Adrenal gland (tissue), 12 donors: ENCODE results near the gene MYOCD. TPM values are rescaled to one million over a fixed set of nuclear protein-coding genes. Genes with fewer than 3 reads are reported as not detected.

Experiments
- DNase-seq, 7 donors: peaks; one replicate each; pipeline ENCODE4 v3.0.0-alpha.2; 2019 to 2020
- H3K27ac ChIP-seq, 5 donors: fragments of 200-600 bp; sonication (generic) in 4 of 5; 1 replicate in 3 of 5; 2 replicates in 2 of 5; pipeline versions ENCODE4 v1.5.1 to v1.8.0; 2016 to 2020; ENCODE audit warnings: mild to moderate bottlenecking in 1 of 5
- H3K27me3 ChIP-seq: fragments of 200-600 bp; 2 replicates; pipeline ENCODE4 v1.8.0; 2021
- H3K36me3 ChIP-seq, 2 donors: fragments of 200-600 bp; replicated peaks in 1 of 2; 1 replicate in 1 of 2; 2 replicates in 1 of 2; pipeline versions ENCODE4 v1.5.1 to v1.8.0; 2018 to 2022
- H3K4me1 ChIP-seq, 2 donors: fragments of 200-600 bp; replicated peaks in 1 of 2; 1 replicate in 1 of 2; 2 replicates in 1 of 2; pipeline versions ENCODE4 v1.5.1 to v1.8.0; 2018 to 2021
- H3K4me3 ChIP-seq, 4 donors: fragments of 200-600 bp; sonication (generic) in 3 of 4; one replicate each; pipeline ENCODE4 v1.5.1; 2016 to 2018
- H3K9me3 ChIP-seq, 3 donors: fragments of 200-600 bp; sonication (generic) in 1 of 3; replicated peaks in 1 of 3; 1 replicate in 2 of 3; 2 replicates in 1 of 3; pipeline versions ENCODE4 v1.5.1 to v1.8.0; 2016 to 2021
- POLR2A ChIP-seq, 2 donors: fragments of 450-650 bp; IDR thresholded peaks; one replicate each; pipeline ENCODE4 v1.6.1; 2017; ENCODE audit warnings: antibody characterized with exemption in 2 of 2, mild to moderate bottlenecking in 2 of 2, moderate library complexity in 1 of 2
- WGBS, 4 donors: extraction: QIAGEN DNeasy Blood & Tissue Kit in 2 of 4; methylation state at CpG; one replicate each; pipeline versions ENCODE4 v1.1.5 to v1.1.7; 2013 to 2017; 5-methylcytosine and 5-hydroxymethylcytosine counted together
- intact Hi-C, 2 donors: fragments of 100-400 bp; cut with DNase I; formaldehyde crosslinking; loops; one replicate each; pipeline versions ENCODE4 v1.14.1 to v1.15.0; 2022 to 2023
- polyA plus RNA-seq, 3 donors: library from polyadenylated mRNA; stranded (reverse); fragments of 200-250 nt in 2 of 3; fragments of 350-450 nt in 1 of 3; fragmentation: Illumina TruSeq in 1 of 3; extraction: RNeasy Lipid Tissue Mini Kit (QIAGEN cat#74804) in 1 of 3; gene quantifications; one replicate each; pipeline ENCODE4 v1.2.3, GENCODE V29; 2013 to 2014
- total RNA-seq, 9 donors: library from RNA; depleted of rRNA in 4 of 9; stranded (reverse); fragments of >200 nt in 4 of 9; fragments of 120-200 nt in 1 of 9; fragmentation: NEBNext Ultra II Directional in 1 of 9; extraction: Animal tissue kit (Norgen Biotek cat#: 25700) in 1 of 9; gene quantifications; one replicate each; pipeline versions ENCODE4 v1.1.0 to v1.2.4, GENCODE V29; 2013 to 2023
- TF ChIP-seq, protein P1 (sequence below), 6 experiments: fragments of 450-650 bp in 4 of 6; fragments of 200-600 bp in 2 of 6; sonication (generic) in 1 of 6; IDR thresholded peaks; 1 replicate in 5 of 6; 2 replicates in 1 of 6; pipeline versions ENCODE4 v1.5.1 to v1.8.0; 2016 to 2021; ENCODE audit warnings: antibody characterized with exemption in 6 of 6, mild to moderate bottlenecking in 2 of 6, moderate library complexity in 1 of 6
- donor health status: healthy with polysubstance abuse.
- donor health status: Bipolar disorder and iron deficiency.
- donor health status: DM: yes; HTN: yes; CAD: no.
- donor health status: DM: no; HTN: no; CAD: no.
- donor health status: DM: no; HTN: no; CAD: no.
- donor health status: DM: yes; HTN: yes; CAD: no.

Gene MYOCD
- total and polyA plus RNA-seq, 12 donors: 0.18 to 4.3 (median 0.97) TPM

DNA sequence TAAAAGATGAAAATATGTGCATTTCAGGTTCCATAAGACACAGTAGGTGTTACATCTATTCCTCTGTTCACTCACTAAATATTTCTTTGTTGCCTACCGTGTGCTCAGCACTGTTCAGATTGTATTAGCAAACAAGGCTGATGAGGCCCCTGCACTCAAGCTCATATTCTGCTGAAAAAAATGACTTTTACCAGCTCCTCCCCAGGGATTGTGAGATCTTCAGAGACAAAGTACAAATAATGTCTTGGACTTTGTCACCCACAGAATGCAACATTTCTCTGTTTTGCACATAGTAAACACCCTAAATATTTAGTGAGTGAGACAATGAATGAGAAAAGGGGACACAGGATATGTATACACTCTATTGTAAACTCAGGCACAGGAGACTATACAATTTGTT, 21.9 kb upstream of the MYOCD start:
- H3K27ac ChIP-seq: no peak overlapping the region
- H3K4me3 ChIP-seq: no peak overlapping the region
- H3K4me1 ChIP-seq: no peaks in the 10 kb centered on the region
- H3K27me3 ChIP-seq: no peaks in the 10 kb centered on the region
- no peaks in the 10 kb centered on the region for H3K9me3 ChIP-seq
- H3K36me3 ChIP-seq: no peaks in the 10 kb centered on the region
- no peak for TF ChIP-seq POLR2A (IDR thresholded peaks at IDR 0.05)
- TF ChIP-seq, protein P1, sequence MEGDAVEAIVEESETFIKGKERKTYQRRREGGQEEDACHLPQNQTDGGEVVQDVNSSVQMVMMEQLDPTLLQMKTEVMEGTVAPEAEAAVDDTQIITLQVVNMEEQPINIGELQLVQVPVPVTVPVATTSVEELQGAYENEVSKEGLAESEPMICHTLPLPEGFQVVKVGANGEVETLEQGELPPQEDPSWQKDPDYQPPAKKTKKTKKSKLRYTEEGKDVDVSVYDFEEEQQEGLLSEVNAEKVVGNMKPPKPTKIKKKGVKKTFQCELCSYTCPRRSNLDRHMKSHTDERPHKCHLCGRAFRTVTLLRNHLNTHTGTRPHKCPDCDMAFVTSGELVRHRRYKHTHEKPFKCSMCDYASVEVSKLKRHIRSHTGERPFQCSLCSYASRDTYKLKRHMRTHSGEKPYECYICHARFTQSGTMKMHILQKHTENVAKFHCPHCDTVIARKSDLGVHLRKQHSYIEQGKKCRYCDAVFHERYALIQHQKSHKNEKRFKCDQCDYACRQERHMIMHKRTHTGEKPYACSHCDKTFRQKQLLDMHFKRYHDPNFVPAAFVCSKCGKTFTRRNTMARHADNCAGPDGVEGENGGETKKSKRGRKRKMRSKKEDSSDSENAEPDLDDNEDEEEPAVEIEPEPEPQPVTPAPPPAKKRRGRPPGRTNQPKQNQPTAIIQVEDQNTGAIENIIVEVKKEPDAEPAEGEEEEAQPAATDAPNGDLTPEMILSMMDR (IDR thresholded peaks at IDR 0.05): no peak
- 56 to 73% (median 70%) methylated on average over 1 of the region's 1 CpG for WGBS, 4 donors
- DNase-seq: no peak
- intact Hi-C loops: no loop called here

DNA sequence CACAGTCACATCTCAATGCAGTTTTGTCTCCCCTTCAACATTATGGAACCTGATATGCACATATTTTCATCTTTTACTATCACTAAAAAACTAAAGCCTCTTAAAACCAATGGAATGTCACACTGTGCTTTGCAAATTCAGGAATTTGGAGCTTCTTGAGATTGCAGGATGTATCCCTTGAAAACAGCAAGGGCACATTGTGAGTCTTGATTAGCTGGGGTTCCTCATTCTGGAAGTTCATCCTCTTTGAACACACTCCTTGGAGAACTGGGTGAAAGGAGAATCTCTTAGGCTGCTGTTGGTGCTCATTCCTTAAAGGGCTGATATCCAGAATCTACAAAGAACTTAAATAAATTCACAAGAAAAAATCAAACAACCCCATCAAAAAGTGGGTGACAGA, 21.1 kb upstream of the MYOCD start:
- H3K9me3 ChIP-seq: no peaks in the 10 kb centered on the region
- no peaks in the 10 kb centered on the region for H3K4me1 ChIP-seq
- TF ChIP-seq POLR2A (IDR thresholded peaks at IDR 0.05): no peak
- TF ChIP-seq, protein P1 (IDR thresholded peaks at IDR 0.05): no peak
- H3K36me3 ChIP-seq: no peaks in the 10 kb centered on the region
- no peak overlapping the region for H3K4me3 ChIP-seq
- no peaks in the 10 kb centered on the region for H3K27me3 ChIP-seq
- intact Hi-C loops: no loop called here
- no peak overlapping the region for H3K27ac ChIP-seq
- DNase-seq: no peak

DNA sequence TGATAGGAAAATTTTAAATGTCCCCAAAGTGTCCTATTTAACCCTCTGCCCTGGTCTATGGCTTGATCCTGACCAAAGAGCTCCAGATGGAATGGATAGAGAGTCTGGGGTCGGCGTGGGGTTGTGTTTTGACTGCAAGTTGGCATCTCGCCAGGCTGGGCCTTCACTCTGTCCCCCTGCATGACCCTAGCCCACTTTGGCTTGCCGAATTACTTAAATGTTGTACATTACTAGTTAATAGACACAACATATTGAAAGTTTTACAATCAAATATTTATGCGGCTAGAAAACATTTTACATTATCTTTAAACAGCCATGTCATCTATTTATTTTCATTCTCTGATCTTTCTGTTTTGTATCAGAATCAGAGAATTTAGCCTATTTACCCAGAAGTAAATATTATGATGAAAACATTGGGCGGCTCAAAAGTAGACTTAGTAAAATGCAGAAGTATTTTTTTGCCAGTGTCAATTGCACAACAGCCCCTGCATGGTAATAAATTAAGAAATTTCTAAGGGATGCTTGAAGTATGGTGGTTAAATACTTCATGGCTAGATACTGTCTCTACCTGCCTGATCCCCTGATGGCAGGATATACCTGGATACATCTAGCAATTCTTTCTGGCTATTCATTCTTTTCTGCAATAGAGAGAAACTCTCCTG, 18.8 kb upstream of the MYOCD start:
- 55 to 62% (median 60%) methylated on average over 6 of the region's 6 CpGs for WGBS, 4 donors
- H3K27me3 ChIP-seq: no peaks in the 10 kb centered on the region
- no peak overlapping the region for H3K27ac ChIP-seq
- H3K9me3 ChIP-seq: no peaks in the 10 kb centered on the region
- H3K4me1 ChIP-seq: no peaks in the 10 kb centered on the region
- no peak for TF ChIP-seq POLR2A (IDR thresholded peaks at IDR 0.05)
- TF ChIP-seq, protein P1 (IDR thresholded peaks at IDR 0.05): no peak
- H3K4me3 ChIP-seq: no peak overlapping the region
- intact Hi-C loops: no loop called here
- H3K36me3 ChIP-seq: no peaks in the 10 kb centered on the region
- DNase-seq: no peak

DNA sequence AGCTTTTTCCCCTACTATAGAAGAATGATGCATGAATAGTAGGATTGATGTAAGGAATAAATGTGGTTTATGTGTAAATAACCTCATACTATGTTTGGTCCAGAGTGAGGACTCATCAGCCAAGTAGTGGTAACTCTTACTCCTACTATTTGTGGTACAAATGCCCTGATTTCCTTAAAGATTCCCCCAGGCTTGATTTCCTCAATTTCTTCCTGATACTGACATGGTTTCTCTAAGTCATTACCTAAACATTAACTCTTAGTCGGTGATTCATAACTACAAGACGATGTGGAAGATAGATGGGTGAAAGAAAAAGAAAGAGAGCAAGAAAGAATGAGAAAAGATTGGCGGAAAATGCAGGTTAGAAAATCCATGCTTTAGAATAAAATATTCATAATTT, 17.2 kb upstream of the MYOCD start:
- H3K36me3 ChIP-seq: no peaks in the 10 kb centered on the region
- intact Hi-C loops: no loop called here
- TF ChIP-seq, protein P1 (IDR thresholded peaks at IDR 0.05): no peak
- no peak for TF ChIP-seq POLR2A (IDR thresholded peaks at IDR 0.05)
- no peaks in the 10 kb centered on the region for H3K9me3 ChIP-seq
- no peak for DNase-seq
- H3K27ac ChIP-seq: no peak overlapping the region
- WGBS, 4 donors: 82 to 89% (median 84%) methylated on average over 3 of the region's 3 CpGs
- no peaks in the 10 kb centered on the region for H3K4me1 ChIP-seq
- no peaks in the 10 kb centered on the region for H3K27me3 ChIP-seq
- H3K4me3 ChIP-seq: no peak overlapping the region
